ENCODE data around the gene ZNF76. TPM values are rescaled to one million over a fixed set of nuclear protein-coding genes. Genes with fewer than 3 reads are reported as not detected.
"Not testable (repeated sequence)": the region's sequence is repeated elsewhere in the genome, so short reads cannot be mapped to it uniquely, and the experiment has no call there.

The ZNF76 gene
- total RNA-seq, 1 experiment from 2014 or later: 14.2 TPM

DNA sequence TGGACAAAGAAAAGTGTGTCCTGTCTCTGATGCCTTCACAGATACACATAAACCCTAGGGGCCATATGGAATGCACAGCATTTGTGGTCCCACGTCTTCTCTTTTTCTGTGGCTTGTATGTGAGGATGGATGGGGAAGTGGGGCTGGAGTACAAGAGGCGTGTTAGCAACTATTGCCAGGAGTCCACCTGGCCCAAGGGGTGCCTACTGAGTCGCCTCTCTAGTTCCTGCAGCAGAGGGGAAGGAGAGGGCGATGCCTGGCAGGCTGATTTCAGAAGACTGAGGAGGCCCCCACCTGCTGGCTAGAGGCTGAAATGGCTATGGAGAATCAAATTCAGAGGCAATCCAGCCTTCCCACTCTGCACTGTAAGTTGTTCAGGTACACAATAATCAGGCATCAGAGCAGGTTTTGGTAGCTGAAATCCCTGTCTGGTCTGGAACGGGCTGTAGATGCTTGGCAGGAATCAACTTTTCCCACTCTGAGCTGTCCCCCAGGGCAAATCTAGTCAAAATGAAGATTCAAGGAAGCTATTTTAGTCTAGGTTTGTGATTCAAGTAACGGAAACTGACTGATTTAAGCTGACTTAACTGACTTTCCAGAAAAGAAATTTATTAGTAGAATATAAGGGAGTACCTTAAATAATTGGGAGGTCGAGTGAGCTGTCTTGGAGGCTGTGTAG lies 68.0 kb downstream of the ZNF76 start:
- DNase-seq: peak; percentile 51
- no peaks in the 10 kb centered on the region for H3K27me3 ChIP-seq
- H3K36me3 ChIP-seq: no peaks in the 10 kb centered on the region
- H3K4me3 ChIP-seq: no peak overlapping the region
- no peaks in the 10 kb centered on the region for H3K9me3 ChIP-seq

DNA sequence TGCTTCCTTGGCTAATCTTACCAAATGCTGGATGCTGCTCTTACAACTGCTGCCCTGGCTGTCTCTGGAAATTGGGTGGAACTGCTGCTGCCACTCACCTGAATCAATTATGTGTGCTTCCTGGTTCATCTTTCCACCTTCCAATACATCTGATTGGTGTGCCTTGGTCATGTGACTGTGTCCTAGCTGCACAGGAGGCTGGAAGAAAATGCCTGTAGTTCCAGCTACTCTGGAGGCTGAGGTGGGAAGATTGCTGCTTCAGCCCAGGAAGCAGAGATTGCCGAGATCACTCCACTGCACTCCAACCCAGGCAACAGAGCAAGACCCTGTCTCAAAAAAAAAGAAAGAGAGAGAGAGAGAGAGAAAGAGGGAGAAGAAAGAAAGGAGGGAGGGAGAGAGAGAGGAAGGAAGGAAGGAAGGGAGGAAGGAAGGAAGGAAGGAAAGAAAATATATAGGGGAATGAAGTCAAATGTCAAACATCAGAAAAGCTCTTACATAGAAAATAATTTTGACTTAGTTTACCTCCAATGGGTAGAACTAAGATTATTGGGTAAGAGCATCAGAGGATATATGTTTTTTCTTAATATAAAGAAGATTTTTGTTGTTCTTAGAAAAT lies 68.7 kb downstream of the ZNF76 start:
- H3K36me3 ChIP-seq: no peaks in the 10 kb centered on the region
- DNase-seq: no peak

DNA sequence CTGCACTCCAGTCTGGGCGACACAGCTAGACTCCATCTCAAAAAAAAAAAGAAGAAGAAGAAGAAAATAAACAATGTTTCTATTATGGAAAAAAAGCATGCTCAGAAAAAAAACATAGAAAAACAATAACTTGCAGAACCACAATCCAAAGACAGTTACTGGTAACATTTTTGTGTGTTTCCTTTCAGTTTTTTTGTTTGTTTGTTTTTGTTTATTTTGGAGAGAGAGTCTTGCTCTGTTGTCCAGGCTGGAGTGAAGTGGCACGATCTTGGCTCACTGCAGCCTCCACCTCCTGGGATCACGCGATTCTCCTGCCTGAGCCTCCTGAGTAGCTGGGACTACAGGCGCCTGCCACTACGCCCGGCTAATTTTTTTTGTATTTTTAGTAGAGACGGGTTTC lies 69.4 kb downstream of the ZNF76 start:
- not testable (repeated sequence) for H3K4me3 ChIP-seq, H3K27me3 ChIP-seq, DNase-seq, H3K36me3 ChIP-seq, H3K9me3 ChIP-seq

More for the DNA sequence above, 68.7 kb downstream of the ZNF76 start:
- no peaks in the 10 kb centered on the region for H3K9me3 ChIP-seq
- no peak overlapping the region for H3K4me3 ChIP-seq
- H3K27me3 ChIP-seq: no peaks in the 10 kb centered on the region

DNA sequence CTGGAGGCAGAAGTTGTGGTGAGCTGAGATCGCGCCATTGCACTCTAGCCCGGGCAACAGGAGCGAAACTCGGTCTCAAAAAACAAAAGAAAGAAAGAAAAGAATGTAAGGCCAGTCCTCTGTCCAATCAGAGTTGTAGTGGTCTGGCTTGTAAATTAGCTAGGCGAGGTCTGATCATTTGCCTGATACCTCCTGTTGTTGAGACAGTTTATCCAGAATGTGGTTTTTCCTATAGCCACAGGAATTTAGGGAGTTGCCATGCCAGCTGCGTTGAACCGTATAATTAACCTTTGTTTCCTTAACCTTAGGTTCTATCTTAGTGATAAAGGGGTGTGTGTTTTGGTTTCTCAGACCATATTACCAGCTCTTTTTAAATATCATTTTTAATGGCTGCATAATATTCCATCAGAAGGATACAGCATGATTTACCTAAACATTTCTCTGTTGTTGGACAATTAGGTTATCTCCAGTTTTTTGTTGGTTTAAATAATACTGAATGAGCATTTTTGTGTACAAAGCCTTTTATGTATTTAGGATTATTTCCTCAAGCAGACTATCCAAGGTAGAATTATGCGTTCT lies 71.1 kb downstream of the ZNF76 start:
- Histone ChIP-seq H3K27me3 (peaks cover 5% of the 10 kb centered on the region; the same call in 1 of the 2 replicates), H3K4me3 (no peak overlapping the region), H3K9me3 (no peaks in the 10 kb centered on the region; the same call in 1 of the 2 replicates), H3K36me3 (no peaks in the 10 kb centered on the region)
- DNase-seq: no peak

DNA sequence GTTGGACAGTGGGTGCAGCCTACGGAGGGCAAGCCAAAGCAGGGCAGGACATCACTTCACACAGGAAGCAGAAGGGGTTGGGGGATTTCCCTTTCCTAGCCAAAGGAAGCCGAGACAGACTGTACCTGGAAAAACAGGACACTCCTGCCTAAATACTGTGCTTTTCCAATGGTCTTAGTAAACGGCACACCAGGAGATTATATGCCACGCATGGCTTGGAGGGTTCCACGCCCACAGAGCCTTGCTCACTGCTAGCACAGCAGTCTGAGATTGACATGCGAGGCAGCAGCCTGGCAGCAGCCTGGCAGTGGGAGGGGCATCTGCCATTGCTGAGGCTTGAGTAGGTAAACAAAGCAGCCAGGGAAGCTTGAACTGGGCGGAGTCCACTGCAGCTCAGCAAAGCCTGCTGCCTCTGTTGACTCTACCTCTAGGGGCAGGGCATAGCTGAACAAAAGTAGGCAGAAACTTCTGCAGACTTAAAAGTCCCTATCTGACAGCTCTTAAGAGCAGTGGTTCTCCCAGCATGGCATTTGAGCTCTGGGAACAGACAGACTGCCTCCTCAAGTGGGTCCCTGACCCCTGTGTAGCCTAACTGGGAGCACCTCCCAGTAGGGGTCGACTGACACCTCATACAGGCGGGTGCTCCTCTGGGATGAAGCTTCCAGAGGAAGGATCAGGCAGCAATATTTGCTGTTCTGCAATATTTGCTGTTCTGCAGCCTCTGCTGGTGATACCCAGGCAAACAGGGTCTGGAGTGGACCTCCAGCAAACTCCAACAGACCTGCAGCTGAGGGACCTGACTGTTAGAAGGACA lies 72.7 kb downstream of the ZNF76 start:
- peak; percentile 70 for DNase-seq

DNA sequence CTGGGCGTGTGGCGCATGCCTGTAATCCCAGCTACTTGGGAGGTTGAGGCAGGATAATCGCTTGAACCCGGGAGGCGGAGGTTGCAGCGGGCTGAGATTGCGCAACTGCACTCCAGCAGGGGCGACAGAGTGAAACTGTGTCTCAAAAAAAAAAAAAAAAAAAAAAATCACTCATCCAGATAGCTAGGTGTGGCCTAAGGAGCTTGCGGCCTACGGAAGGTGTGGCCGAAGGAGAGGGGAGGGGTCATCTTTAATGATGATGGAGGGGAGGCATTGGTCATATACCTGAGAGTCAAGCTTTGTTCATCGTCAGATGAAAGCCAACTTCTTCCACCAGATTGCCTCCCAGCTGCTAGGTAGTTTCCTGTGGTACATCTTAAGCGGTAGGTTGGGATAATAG lies 82.0 kb downstream of the ZNF76 start:
- no peaks in the 10 kb centered on the region for H3K27me3 ChIP-seq
- peaks cover 29% of the 10 kb centered on the region for H3K36me3 ChIP-seq
- no peak overlapping the region for H3K4me3 ChIP-seq
- 0 out of 2 replicates have a peak, but pooled peaks cover 2% of the 10 kb centered on the region for H3K9me3 ChIP-seq
- no peak for DNase-seq

More for the DNA sequence above, 72.7 kb downstream of the ZNF76 start:
- not testable (repeated sequence) for H3K27me3 ChIP-seq, H3K36me3 ChIP-seq, H3K4me3 ChIP-seq, H3K9me3 ChIP-seq

DNA sequence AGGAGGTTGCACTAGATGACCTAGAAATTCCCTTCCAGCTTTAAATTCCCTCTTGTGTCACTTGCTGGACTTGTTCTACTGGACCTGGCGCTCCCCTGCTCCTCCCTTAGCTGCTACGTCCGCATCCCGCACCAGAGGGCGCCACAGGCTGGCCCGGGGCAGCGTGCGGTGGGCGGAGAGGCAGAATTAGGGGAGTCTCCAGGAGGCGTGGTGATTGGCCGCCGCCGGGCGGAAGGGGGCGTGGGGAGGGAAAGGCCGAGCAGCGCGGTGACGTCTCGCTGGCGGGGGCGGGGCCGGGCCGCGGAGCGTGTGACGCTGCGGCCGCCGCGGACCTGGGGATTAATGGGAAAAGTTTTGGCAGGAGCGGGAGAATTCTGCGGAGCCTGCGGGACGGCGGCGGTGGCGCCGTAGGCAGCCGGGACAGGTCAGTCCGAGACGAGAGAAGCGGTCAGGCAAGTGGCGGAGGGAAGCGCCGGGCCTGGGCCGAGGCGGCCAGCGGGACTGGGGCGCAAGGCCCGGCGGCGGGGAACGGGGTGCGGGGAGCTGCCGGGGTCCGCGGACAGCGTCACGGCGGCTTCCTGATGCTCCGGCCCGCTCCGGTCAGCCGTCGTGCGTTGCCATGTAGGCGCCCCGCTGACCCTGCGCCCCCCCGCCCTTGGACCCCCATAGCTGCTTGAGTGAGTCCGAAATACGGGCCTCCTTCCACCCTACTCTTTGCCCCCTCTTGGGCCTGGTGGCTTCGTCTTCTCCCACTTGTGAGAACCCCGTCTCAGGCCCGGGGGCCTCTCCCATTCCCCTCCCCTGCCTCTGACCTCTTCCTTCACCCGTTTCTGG lies 82.9 kb downstream of the ZNF76 start, which contains the start of gene PPARD:
TSS of gene PPARD (plus strand) at position 301 of the 834 bp plus-strand sequence. CDS start 68,530 bp downstream, outside the sequence.
- DNase-seq: peak; percentile 95
- Histone ChIP-seq H3K36me3 (peaks cover 38% of the 10 kb centered on the region), H3K4me3 (peak within 1 kb of the TSS; percentile 68), H3K27me3 (no peaks in the 10 kb centered on the region), H3K9me3 (no peaks in the 10 kb centered on the region)

DNA sequence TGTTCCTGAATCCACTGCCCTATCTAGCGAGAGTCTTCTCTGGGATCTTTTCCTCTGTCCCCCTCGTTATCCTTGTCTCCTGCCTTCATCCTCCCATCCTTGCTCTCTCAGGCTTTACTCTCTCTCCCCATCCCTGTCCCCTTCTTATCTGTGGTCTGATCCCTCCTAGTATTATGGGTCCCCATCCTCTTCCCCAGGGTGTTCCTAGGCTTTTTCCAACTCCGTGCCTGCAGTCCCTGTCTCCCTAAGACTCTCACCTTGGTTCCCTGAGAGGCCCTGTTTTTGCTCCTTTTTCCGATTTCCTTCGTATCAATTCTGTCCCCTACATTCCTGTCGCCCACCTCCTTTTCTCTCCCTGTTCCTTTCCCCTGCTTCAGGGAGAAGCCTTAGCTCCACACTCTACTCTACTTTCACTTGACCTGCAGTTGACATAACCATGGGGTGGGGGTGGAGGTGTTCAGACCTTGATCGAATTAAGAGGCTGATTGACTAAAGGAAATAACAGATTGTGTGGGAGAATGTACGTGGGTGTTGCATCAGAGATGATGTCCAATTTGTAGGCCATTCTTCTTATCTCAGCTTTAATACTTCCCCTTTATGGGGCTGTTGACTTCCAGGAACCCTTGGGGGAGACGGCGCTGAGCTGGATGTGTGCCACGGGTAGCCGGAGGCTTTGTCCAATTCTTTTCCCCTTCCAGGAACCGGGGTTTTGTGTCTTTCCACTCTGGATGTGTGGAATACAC lies 83.7 kb downstream of the ZNF76 start:
- peaks cover 46% of the 10 kb centered on the region for H3K36me3 ChIP-seq
- H3K27me3 ChIP-seq: no peaks in the 10 kb centered on the region
- H3K4me3 ChIP-seq: peak overlapping the region; percentile 68
- no peaks in the 10 kb centered on the region for H3K9me3 ChIP-seq
- no peak for DNase-seq

DNA sequence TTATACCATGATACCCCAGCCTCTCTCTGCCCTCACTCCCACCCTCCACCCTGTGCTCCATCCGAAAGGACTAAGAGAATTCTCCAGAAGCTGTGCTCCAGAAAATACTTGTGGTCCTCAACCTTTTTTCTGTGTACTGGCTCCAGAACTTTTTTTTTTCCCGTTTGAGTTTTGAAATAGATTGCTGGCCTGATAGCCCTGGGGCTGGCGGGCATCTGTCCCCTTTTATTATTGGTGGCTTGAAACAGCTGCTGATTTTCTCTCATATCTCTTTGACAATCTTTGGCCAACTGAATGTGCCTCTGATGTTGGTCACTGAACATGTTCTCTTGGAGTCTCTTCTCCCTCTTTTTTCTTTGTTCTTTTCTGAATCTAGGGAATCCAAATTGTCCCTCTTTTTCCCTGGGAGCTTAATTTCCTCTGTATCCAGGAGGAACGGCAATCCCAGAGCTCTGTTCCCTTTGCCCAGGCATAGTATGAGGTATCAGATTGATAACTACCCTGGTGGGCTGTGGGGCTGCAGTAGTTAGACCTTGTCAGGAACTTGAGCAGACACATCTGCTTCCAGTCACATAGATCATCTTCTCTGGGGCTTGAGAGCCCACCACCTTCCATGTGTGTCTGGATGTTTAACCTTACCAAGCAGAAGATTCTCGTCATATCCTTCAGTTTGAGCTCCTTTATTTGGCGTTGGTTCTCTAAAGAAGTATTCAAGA lies 84.5 kb downstream of the ZNF76 start:
- Histone ChIP-seq H3K27me3 (no peaks in the 10 kb centered on the region), H3K4me3 (peak overlapping the region; percentile 68), H3K36me3 (peaks cover 51% of the 10 kb centered on the region), H3K9me3 (no peaks in the 10 kb centered on the region)
- no peak for DNase-seq

Other genes with a start within 250 kb of the ZNF76 start
- gene TCP11, start 118.4 kb upstream of the ZNF76 start, total RNA-seq (2014; rRNA removed; shearing (Covaris generic); ENCODE audit: low replicate concordance): 0.25 TPM in 1 of 2 replicates, not detected in the other
- gene SCUBE3, start 45.8 kb upstream of the ZNF76 start, total RNA-seq (2014; rRNA removed; shearing (Covaris generic); ENCODE audit: low replicate concordance): 2.5 and 4.2 TPM in 2 replicates
- 0.33 TPM in 1 of 2 replicates, not detected in the other for gene DEF6, start 38.1 kb downstream of the ZNF76 start, total RNA-seq (2014; rRNA removed; shearing (Covaris generic); ENCODE audit: low replicate concordance)
- 5.9 and 15.7 TPM in 2 replicates for gene PPARD, start 82.8 kb downstream of the ZNF76 start, total RNA-seq (2014; rRNA removed; shearing (Covaris generic); ENCODE audit: low replicate concordance)
- 20.1 and 28.0 TPM in 2 replicates for gene FANCE, start 192.6 kb downstream of the ZNF76 start, total RNA-seq (2014; rRNA removed; shearing (Covaris generic); ENCODE audit: low replicate concordance)
- 1,962 and 2,782 TPM in 2 replicates for gene RPL10A, start 208.7 kb downstream of the ZNF76 start, total RNA-seq (2014; rRNA removed; shearing (Covaris generic); ENCODE audit: low replicate concordance)
- gene TEAD3, start 237.3 kb downstream of the ZNF76 start, total RNA-seq (2014; rRNA removed; shearing (Covaris generic); ENCODE audit: low replicate concordance): 7.5 and 9.2 TPM in 2 replicates